Suppressor macrophage treated with lipopolysaccharide for 4 hours (primary cell): ENCODE measurements around the gene BNIP3.
"Not testable (repeated sequence)": the region's sequence is repeated elsewhere in the genome, so short reads cannot be mapped to it uniquely, and the experiment has no call there.

Experiments used
- DNase-seq: peaks from one replicate; pipeline ENCODE4 v3.0.0-alpha.2; 2020

The BNIP3 gene

DNA sequence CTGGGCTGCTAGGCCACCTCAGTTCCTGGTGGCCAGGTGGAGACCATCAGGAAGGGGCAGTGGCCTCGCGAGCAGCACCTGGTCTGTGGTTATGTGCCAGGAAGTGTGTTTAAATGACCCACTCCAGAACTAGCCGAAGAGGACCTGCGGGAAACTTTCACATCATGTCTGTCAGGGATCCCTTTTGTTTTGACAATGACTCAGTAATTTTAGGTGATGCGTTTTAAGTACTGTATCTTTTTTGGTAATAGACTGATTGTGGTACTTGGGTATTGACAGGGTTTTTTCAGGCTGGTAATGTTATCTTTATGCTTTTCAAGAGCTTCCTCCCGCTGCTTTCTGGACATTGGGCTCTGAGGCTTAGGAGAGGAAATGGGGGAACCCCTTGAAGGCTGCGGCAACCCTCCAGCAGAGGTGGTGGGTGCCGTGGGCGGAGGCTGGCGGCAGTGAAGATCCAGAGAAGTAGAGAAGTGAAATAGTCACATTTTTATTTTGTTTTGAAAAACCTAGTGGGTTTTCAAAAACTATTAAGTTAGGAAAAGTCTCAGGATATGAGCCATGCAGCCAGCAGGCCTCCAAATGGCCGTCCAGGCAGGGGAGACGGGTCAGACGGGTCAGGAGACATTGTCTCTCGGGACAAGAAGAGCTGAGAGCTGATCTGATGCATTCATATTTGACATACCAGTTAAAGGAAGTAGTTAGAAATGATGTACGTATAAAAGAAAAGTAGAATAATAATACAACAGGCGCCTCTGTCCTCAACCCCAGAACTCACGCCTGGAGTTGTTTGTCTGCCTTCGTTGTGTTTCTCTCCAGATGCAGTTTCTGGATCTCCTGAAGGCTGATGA is 53.3 kb downstream of the BNIP3 start:
- DNase-seq: peak; percentile 53

DNA sequence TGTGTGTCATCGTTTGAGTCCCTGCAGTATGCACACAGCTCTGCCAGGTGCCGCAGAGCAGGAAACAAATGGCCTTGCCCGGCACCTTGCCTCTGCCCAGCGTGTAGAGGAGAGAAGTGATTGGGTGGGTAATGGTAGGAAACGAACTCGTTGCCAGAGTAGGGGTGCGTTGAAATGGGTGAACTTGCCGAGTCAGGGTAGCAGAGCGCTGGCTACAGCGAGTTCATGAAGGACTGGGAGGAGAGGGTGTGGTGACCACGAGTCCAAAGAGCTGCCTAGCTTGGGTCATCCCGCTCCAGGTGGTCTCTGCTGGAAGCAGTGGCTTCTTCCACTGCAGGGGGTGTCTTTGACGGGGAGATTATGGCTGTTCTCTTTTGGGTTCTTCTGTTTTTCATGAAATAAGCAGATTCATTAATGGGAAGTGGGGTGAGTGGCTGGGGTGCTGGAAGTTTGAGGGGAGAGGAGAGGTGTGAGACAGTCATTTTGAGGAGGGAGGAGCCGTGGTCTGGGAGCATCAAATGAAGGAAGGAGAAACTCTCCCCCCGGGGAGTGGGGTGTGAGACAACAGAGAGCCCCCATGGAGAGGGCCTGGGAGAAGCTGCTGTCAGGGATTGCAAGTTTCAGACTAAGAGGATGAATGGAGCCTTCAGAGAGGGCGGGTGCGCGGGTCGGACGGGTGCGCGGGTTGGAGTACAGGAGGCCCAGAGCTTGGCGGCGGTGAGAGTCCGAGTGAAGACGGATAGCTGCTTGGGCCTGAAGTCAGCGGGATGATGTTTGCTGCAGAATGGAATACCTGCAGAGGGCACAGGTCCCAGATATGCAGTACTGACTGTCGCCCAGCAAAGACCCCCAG is 54.8 kb downstream of the BNIP3 start:
- DNase-seq: no peak

DNA sequence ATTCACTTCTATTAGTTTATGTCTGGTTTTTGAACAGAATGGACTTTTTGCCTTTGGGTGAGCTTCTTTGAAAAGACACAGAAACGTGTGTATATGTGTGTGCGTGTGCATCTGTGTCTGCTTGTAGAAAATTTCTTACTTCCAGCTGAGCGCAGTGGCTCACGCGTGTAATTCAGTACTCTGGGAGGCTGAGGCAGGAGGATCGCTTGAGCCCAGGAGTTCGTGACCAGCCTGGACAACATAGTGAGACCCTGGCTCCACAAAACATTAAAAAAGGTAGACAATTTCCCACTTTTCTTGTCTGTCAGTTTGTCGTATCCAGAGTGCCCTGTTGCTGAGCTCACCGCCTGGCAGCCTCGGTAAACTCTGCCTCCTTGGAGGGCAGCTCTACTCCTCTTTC is 55.5 kb downstream of the BNIP3 start:
- DNase-seq: no peak

DNA sequence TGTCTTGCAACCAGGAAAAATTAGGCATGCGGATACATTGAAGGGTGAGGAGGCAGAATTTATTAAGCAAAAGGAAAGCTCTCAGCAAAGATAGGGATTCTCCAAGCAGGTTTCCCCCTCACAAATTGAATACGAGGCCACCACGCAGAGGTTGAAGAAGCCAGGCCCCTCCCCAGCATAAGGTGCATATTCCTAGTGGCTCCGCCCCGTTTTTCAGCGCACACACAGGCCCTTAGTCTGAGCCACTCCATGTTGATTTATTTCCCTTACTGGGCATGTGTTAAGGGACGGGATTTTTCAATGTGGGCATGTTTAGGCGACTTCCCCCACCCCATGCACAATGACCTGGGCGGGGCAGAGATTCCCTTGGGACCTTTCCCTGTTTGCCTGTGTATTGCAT is 56.0 kb downstream of the BNIP3 start:
- no peak for DNase-seq

DNA sequence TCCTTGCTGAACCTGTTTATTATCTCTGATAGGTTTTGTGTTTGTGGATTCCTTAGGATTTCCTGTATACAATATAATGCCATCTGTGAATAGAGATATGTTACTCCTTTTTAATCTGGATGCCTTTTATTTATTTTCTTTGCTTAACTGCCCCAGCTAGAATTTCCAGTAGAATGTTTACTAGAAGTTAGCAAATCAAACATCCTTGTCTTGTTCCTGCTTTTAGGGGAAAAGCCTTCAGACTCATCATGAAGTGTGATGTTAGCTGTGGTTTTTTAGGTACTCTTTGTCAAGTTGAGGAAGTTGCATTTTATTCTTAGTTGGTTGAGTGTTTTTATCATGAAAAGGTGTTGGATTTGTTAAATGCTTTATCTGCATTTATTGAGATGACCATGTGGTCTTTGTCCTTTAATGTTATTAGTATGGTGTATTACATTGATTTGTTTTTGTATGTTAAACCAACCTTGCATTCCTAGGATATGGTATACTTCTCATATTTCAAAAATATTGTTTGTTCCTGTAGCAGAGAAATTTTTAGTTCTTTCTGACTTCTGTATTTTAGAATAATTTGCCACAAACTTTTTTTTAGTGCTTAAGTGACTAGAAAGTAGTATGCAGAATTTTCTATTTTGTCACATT is 56.6 kb downstream of the BNIP3 start:
- peak; percentile 33 for DNase-seq

DNA sequence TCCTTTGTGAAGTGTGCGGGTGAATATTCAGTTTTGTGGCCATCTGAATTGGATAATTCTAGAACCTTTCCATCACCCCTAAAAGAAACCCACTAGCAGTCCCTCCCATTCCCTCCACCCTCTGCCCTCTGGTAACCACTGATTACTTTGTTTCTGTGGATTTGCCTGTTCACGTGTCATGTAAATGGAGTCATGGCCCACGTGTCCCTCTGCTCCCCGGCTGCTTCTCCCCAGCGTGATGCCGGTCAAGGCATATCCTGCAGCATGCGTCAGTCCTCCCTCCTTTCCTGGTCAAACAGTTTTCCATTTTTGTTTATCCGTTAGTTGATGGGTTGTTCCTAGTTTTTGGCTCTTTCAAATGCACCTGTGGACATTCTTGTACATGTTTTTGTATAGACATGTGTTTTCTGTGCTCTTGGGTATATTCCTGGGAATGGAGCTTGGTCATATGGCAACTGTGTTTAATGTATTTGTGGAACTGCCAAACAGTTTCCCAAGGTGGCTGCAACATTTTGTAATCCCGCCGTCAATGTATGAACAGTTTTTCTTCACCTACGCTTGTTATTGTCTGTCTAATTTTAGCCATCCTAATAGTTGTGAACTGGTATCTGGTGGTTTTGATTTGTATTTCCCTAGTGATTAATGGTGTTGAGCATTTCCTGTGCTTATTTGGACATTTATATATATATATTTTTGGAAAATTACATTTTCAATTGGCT is 58.5 kb downstream of the BNIP3 start:
- no peak for DNase-seq

DNA sequence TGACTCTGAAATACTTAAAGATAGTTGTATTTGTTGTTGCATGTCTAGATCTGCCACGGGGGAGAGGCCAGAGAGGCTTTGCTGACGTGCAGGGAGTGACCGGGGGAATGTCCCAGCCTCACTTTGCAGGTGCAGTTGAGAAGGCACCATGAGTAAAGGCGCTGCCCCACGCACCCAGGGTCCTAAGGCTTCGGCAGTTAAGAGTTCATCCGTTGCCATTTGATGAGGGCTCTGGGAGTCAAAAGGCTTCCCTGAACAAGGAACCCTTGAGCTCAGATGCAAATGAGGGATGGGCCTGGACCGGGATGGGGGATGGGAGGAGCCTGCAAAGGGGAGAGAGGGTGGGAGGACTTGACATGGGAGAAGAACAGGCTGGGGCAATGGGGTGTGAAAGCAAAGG is 60.5 kb downstream of the BNIP3 start:
- DNase-seq: no peak

DNA sequence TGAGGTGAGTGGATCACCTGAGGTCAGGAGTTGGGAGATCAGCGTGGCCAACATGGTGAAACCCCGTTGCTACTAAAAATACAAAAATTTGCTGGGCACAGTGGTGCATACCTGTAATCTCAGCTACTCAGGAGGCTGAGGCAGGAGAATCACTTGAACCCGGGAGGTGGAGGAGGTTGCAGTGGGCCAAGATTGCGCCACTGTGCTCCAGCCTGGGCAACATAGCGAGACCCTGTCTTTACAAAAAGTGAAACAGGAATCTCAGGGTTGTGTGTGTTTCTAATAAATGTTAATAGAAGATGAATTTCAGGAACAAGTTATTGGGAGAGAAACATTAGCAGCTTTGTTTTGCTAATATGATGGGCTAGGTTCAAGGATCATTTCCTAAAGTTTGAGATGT is 61.0 kb downstream of the BNIP3 start:
- no peak for DNase-seq

DNA sequence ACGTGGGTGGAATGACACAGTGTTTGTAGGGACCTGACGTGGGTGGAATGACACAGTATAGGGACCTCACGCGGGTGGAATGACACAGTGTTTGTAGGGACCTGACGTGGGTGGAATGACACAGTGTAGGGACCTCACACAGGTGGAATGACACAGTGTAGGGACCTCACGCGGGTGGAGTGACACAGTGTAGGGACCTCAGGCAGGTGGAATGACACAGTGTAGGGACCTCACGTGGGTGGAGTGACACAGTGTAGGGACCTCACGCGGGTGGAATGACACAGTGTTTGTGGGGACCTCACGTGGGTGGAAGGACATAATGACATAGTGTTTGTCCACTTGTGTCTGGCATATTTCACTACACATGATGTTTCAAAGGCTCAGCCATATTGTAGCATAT is 61.6 kb downstream of the BNIP3 start:
- no peak for DNase-seq

DNA sequence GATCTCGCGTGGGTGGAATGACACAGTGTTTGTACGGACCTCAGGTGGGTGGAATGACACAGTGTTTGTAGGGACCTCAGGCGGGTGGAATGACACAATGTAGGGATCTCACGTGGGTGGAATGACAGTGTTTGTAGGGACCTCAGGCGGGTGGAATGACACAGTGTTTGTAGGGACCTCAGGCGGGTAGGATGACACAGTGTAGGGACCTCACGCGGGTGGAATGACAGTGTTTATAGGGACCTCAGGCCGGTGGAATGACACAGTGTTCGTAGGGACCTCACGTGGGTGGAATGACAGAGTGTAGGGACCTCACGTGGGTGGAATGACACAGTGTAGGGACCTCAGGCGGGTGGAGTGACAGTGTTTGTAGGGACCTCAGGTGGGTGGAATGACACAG is 62.3 kb downstream of the BNIP3 start:
- not testable (repeated sequence) for DNase-seq
